Myocyte (in vitro differentiated cells): ENCODE results near the gene ISCA1. TPM values are rescaled to one million over a fixed set of nuclear protein-coding genes. Genes with fewer than 3 reads are reported as not detected.
A peak's percentile ranks its signal among the peaks of the same experiment; 100 is the strongest.

Experiments used
- DNase-seq: peaks from one replicate; pipeline ENCODE4 v3.0.0-alpha.2; 2012; ENCODE audit warnings: low read depth
- total RNA-seq: library from RNA; depleted of rRNA; stranded (reverse); fragments of >200 nt; gene quantifications from 2 replicates; pipeline ENCODE4 v1.2.3, GENCODE V29; 2014

Gene ISCA1
- total RNA-seq, 1 donor from 2014 or later = 55.1 TPM

DNA sequence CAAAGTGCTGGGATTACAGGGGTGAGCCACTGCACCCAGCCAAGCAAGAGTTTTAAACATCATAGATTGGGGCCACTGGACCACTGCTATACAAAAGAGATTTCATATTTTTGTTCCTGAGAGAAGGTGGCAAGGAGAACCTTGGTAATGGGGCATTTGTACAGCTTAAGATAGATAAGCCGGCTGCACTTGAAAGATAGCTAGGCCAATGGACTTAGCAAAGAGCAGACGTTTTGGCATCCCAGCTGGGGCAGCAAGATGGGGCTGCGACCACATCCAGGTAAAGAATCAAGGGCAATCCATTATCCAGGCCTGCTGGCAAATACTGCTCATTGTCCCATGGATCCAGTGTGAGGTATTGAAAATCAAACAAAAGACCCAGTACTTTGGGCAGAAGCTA, 3.9 kb upstream of the ISCA1 start:
- DNase-seq = no peak

DNA sequence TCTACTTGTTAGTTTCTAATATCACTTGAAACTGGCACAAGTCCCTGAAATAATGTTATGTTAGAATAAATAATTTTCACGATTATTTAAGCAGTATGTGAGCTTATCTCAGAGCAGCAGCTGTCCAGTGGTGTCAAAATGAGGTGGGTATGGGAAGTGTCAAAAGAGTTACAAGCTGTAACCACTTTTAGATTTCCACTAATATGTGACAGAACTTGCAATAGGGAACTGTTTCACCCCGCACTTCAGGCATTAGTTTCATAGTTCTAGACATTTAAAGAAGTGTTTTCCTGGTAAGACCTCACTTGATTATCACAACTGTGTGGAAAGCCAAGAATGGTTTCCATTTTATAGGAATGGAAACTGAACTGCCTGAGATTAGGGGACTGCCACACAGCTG, 2.9 kb upstream of the ISCA1 start:
- DNase-seq = no peak

DNA sequence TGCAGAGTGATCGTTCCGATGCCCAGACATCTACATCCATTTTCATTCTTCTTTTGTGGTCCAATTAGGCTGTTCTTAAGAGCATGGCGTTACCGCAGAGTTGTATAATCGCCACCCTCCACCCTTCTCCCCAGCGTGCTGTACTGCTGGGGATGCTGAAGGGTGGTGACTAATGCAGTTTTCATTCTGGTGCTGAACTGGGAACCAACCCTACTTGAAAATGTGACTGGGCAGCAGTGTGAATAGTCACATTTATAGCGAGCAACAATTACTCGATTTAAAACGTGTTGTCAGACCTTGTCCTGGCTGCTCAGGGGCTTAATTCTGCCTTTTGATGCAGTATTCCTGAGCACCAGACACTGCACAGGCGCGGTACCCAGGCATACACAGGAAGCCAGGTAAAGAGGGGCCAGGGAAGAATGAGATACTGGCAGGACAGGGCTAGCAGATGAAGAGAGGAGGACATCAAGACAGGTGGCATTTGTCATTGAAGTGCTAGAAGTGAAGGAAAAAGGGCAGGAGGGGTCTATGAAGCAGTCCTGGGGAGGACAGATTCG, 719 bp upstream of the ISCA1 start:
- DNase-seq = peak; percentile 74

DNA sequence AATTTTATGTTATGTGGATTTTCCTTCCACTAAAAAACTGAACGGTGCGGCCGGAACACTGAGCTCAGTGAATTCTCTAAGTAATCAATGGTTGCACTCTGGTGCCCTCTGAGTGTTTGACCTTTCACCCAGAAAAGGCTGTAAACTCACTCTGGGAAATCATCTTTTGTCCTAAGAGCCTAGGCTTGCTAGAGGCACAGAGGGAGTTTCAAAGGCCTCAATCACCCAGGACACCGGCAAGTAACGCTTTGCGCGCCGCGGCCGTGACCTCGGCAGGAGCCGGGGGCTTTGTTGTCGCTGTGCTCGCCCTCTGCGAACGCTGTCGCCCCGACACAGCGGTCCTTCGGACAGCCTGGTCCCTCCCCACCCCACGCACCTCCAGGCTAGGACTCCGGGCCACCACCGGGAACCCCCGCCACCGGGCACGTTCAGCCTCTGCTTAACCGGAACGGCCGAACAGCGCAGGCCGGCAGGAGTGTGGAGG, 703 bp downstream of the ISCA1 start:
- no peak for DNase-seq

DNA sequence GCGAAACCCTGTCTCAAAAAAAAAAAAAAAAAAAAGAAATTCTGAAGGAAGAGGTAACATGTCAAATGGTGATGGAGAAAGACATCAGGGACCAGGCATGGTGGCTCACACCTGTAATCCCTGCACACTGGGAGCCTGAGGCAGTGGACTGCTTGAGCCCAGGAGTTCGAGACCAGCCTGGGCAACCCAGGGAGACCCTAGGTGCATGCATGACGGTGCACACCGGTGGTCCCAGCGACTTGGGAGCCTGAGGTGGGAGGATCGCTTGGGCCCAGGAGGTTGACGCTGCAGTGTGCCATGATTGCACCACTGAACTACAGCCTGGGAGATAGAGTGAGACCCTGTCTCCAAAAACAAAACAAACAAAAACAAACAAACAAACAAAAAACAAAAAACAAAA, 1.8 kb downstream of the ISCA1 start:
- DNase-seq = no peak

DNA sequence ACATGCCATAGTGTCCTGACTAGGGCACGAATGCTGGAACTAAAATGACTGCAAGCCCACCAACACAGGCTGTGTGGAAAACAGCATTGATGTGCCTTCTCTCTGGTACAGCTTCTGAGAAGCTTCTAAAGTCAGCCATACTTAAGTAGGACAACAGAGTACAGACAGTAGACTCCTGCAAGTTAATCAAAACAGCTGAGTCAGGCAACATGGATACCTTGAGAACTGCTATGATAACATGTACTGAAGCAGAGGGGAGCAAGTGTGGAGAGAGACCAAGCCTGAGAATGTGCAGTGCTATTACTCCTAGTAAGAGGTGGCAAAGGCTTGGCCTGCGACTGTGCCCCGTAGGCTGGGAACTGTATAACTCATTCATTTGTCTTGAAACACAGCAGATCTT, 2.5 kb downstream of the ISCA1 start:
- no peak for DNase-seq

DNA sequence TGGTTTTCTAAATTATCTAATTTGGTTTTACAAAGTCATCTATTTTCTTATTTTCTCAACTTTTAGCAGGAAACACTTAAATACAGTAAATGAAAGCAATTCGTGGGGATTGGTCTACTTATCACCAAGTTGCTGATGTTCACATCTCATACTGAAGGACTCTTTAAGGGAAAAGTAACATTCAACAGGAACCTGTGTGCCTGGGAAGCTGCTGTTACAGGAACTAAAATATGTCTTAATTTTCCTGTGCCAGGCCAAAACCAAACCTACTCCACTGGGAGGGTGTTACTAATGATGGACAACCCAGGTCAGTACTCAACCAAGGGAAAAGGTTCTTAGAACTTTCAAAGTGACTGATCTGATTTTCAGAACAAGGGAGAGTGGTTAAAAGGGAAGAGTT, 5.3 kb downstream of the ISCA1 start:
- DNase-seq = no peak

DNA sequence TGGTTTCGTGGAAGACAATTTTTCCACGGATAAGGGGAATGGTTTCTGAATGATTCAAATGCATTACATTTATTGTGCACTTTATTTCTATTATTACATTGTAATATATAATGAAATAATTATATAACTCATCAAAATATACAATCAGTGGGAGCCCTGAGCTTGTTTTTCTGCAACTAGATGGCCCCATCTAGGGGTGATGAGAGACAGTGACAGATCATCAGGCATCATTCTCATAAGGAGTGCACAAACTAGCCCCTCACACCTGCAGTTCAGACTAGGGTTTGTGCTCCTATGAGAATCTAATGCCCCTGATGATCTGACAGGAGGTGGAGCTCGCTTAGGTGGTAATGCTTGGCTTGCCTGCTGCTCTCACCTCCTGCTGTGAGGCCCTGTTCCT, 6.4 kb downstream of the ISCA1 start:
- no peak for DNase-seq

DNA sequence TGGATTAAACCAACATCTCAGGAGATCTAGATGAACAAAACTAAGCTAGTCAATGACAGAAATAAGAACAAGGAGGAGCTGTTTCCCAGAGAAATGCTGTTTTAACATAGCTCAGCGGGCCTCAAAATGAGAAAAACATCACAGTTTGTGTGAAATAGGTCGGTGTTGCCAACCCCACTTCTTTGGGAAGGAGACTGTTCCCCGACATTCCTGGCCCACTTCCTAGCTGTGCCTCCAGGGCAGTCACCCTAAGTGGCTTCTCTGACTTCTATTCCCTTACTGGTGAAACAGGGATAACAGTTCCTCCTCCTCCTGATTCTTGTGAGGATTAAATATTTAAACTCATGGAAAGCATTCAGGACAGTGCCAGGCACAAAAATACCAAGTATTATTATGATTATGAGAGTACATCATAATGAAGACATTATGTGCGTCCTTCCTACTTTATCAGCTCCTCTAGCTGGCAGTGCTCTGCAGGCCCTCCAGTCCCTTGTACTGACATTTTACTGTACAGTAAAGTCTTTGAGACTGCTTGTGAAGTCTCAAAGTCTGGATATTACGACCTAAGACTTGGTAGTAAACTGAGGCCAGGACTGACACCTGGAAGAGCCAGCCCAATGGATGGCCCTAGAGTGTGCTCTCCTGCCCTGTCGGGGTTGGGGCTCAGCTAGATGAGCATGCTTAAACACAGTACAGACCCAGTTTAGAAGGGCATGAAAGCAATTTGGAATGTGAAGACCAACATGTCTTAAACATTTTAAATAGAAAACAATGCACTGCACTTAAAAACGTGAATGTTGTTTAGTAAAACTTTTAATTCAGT, 7.3 kb downstream of the ISCA1 start:
- no peak for DNase-seq

DNA sequence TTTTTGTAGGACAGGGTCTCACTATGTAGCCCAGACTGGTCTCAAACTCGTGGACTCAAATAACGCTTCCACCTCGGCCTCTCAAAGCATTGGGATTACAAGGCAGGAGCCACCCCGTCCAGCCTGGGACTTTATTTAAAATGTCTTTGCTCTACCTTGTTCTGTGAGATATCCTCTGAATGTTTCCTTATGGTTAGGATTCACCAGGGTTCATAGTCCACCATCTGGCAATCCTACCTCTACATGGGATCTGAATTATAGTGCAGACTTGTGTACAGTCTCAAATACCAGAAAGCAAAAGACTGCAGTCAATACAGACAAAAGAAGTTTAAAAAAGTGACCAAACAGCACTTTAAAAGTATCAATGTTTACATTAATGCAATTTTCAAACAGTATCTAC, 10.1 kb downstream of the ISCA1 start:
- DNase-seq = no peak

DNA sequence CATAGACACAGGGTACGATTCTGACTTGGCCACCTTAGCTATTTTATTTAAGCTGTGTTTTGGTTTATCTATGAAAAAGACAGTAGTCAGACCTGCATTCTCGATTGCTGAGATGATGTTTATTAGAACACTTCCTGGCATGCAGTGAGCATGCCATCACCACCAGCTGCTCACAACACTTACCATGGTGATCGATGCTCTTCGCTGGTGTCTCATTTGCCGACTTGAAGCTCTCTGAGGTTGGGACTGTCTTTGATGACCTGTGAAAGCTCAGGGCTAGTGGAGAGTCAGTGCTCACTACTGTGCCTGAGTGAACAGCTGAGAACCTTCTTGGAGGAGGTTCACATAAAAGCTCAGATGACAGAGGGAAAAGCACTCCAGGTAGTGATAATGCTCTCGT, 18.5 kb downstream of the ISCA1 start:
- DNase-seq = peak; percentile 67

DNA sequence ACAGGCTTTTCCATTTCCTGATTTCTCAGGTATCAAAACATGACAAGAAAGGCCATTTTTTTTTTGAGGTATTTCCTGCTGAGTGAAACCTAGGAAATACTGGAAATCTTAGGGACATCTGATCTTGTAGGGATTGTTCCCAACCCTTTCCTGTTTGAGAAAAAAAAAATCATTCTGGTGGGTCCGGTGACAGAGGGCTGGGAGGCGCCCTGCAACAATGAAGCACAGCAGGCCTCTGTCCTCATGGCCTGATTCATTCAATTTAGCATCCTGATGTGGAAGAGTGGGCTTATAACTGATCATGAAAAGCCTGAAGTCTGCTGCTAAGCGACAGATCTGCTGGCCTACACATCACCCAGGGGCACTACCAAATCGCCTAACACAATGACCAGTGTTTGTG, 19.8 kb downstream of the ISCA1 start:
- DNase-seq = no peak

DNA sequence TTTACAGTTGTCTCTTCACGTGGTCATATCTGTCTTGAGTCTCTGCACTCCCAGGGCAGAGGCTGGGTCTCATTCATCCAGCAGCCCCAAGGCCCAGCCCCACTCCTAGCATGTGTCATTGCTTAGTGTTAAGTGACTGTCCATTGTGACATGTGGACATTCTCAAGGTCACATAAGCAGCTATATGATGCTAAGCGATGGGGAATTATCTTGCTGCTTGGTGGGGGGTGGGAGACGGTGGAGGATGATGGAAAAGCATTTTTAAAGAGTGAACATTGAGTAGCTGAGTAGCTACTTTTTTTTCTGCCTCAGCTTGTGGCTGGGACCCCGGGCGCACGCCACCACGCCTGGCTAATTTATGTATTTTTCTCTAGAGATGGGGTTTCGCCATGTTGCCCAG, 22.8 kb downstream of the ISCA1 start, which contains the start of gene C9orf153:
TSS of gene C9orf153 (minus strand) at position 101 of the 400 bp plus-strand sequence. CDS start 30,054 bp downstream, outside the sequence.
- no peak for DNase-seq

DNA sequence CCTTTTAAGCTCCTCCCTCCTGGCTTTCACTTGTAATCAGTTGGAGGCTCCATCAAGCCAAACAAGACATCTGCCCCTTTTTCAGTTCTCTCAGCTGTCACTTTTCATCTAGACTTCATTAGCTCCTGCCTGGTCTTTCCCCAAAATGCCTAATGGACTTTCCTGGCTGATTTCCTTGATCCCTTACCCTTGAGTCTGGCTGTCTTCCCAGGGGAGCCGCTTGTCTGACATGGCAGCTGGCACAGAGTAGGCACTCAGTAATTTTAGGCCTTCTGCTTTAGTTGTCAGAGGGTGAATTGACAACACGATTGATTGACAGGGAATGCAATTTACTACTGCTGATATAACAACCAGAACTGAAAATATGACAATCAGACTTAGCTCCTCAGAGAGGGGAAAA, 24.9 kb downstream of the ISCA1 start:
- peak; percentile 58 for DNase-seq

DNA sequence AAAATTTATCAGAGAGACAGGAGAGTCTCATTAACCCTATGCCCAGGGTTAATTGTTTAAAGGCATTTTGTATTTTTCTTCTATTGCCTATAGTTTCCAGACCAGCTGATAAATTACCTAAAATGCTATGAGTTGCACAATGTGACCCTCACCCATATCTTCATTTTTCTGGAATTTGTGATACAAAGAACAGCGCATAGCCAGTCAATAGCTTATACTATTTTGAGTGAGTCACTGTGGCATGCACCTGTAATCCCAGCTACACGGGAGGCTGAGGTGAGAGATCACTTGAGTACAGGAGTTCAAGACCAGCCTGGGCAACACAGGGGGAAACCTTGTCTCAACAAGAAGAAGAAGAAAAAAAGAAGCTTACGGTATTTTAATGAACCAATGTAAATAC, 25.7 kb downstream of the ISCA1 start:
- DNase-seq = no peak

DNA sequence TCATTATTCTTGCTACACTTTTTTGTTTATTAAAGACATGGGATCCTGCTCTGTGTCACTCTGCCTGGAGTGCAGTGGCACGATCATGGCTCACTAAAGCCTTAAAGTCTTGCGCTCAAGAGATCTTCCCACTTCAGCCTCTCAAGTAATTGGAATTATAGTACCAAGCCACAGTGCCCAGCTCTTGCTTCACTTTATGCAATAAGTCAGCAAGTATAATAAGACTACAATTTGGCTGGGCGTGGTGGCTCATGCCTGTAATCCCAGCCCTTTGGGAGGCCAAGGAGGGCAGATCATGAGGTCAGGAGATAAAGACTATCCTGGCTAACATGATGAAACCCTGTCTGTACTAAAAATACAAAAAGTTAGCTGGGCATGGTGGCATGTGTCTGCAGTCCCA, 28.8 kb downstream of the ISCA1 start:
- DNase-seq = no peak

DNA sequence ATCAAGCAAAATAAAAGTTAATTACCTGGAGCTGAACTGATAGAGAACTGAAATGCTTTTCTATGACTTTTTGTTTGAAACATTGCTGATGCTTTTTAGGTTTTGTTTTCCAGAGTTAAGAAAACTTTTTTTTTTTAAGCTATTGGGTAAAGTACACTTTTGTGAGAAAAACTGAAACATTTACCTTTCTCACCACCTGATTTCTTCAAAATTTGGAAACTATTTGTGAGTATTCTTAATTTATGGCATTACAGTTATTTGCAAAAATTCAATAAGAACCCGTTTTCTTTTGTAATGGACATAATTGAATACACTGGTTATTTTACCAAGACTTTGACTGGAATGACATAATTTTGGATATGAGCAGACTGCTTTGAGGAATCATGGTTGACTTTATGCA, 29.5 kb downstream of the ISCA1 start:
- no peak for DNase-seq

DNA sequence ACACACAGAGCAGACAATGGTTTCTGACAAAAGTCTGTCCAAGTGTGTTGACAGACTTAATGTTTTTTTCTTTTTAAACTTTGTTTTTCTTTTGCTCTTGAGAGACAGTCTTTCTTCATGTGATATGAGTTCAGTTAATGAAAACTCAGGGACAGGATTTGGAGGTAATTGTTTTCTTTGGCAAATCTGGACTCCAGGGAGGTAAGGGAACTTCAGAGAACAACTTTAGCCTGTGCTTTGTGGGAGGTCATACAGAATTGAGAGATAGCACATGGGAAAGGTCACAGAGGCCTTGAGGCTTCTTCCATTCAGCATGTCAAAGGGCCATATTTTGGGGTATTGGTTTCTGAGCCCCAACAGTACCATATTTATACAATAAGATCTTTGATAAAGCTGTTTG, 32.2 kb downstream of the ISCA1 start:
- DNase-seq = no peak

DNA sequence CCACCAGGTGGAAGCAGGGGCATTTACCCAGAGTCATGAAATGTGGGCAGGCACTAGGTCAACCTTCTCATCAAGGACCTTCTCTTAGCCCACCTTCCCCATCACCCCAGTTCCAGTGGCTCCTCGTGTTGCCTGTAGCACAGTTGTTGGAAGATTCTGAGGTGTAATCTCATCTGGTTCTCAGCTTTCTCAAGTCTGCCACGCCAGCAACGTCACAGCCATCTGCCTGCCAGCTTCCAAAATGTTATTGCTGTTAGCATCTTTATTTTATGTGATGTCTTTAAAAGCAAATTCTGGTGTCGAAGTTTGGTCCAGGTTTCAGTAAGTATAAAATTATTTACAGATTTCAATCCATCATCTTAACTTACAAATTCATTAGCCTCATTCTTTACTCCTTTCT, 33.6 kb downstream of the ISCA1 start:
- no peak for DNase-seq

DNA sequence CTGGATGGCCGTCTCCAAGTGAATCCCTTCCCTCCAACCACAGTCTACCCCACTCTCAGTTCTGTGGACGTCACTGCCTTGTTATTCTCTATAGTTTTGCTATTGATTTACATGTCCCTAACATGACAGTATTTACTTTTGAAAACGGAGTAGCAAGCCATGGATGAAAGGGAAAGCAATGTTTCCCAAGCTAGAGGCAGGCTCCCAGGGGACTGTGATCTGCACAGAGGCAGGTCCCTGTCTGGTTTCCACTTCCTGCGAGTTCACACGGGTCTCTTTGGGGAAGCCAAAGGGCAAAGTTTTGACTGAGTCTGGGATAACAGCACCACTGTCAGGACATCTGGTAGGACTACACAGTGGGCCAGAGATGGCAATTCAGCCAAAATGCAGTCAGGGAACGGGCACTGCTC, 35.6 kb downstream of the ISCA1 start:
- DNase-seq = peak; percentile 30

DNA sequence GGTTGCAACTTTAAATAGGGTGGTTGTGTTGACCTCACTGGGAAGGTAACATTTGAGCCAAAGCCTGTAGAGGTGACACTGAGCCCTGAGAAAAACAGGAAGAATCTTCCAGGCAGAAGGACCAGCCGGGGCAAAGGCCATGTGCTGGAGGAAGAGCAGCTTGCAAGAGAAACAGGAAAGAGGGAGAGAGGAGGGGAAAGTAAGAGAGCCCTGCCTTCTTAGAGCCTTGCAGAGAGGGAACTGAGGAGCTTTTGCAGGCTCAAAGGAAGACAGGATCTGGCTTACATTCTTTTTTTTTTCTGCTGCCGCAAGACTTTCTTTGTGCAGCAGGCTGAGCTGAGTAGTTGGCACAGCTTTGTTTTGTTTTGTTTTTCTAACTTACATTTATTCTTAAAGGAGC, 40.3 kb downstream of the ISCA1 start:
- DNase-seq = no peak

DNA sequence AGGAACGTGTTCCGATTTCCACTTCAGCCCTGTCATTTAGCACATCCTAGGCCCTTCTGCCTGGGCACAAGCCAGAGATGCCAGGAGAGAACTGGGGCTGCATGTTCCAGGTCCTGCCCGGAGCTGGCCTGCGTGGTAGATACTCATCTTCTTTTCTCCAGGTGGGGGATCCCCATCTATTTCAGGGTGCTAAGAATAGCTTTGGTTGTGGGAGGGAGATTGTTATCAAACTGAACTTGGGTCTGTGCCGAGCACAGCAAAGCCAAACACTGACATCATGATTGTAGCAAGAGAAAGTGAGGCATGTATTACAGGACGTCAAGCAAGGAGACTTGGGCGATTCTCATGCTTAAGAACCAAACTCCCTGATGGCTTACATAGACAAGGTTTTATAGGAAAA, 41.1 kb downstream of the ISCA1 start:
- no peak for DNase-seq
